DND-41 (cell line): ENCODE measurements around the gene FGG.

Experiments
- EZH2 ChIP-seq: IDR thresholded peaks from 3 replicates; pipeline ENCODE4 v1.6.1; 2012; ENCODE audit warnings: borderline replicate concordance, low read depth, mild to moderate bottlenecking, moderate library complexity, low read length, inconsistent platforms; ENCODE audit not compliant: severe bottlenecking
- TF ChIP-seq, protein P1 (sequence below): IDR thresholded peaks from 2 replicates; pipeline ENCODE4 v1.5.1; 2012; ENCODE audit warnings: borderline replicate concordance, low read length, moderate library complexity, mild to moderate bottlenecking; ENCODE audit not compliant: poor library complexity, severe bottlenecking; ENCODE audit errors: extremely low read depth

DNA sequence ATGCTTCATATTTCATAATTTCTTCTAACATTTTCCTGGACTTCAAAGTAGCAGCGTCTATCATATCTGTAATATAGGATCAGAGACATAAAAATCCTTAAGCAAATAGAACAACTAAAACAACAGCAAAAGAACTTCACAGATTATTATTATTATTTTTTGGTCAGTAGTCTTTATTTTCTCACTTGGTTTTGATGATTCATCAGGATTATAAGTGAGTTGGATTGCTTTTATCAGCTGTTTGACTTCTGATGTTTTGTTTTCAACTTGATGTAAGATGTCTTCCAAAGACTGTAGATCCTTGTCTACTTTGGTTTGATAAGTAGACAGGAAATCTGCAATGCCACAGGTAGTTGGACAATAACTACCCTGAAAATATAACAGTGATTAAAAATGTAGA is 623 bp downstream of the FGG start:
- TF ChIP-seq EZH2, result no peak
- TF ChIP-seq, protein P1, sequence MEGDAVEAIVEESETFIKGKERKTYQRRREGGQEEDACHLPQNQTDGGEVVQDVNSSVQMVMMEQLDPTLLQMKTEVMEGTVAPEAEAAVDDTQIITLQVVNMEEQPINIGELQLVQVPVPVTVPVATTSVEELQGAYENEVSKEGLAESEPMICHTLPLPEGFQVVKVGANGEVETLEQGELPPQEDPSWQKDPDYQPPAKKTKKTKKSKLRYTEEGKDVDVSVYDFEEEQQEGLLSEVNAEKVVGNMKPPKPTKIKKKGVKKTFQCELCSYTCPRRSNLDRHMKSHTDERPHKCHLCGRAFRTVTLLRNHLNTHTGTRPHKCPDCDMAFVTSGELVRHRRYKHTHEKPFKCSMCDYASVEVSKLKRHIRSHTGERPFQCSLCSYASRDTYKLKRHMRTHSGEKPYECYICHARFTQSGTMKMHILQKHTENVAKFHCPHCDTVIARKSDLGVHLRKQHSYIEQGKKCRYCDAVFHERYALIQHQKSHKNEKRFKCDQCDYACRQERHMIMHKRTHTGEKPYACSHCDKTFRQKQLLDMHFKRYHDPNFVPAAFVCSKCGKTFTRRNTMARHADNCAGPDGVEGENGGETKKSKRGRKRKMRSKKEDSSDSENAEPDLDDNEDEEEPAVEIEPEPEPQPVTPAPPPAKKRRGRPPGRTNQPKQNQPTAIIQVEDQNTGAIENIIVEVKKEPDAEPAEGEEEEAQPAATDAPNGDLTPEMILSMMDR, result no peak
